UCSD-AML1 (cell line): ENCODE results near the gene GGNBP2.
A peak's percentile ranks its signal among the peaks of the same experiment; 100 is the strongest.
"Not testable (repeated sequence)": the region's sequence is repeated elsewhere in the genome, so short reads cannot be mapped to it uniquely, and the experiment has no call there.

Experiments used
- DNase-seq: peaks from one replicate; lab custom pipeline; 2025; ENCODE audit not compliant: unreplicated experiment; lab: John Stamatoyannopoulos, UW

GGNBP2 gene

GRCh38 chr17:36599546-36600250, 55.0 kb downstream of the GGNBP2 start:
- no peak for DNase-seq

- peak; percentile 34 for DNase-seq
Measured at GRCh38 chr17:36600465-36600864, 55.7 kb downstream of the GGNBP2 start.

- DNase-seq = no peak
Measured at GRCh38 chr17:36600936-36601302, 56.2 kb downstream of the GGNBP2 start.

- DNase-seq = peak; percentile 95
Measured at GRCh38 chr17:36601303-36602029, 56.7 kb downstream of the GGNBP2 start, which contains the start of gene MRM1. Gene MRM1, plus strand, starts transcription at chr17:36601583. Its CDS starts 228 bp downstream, at chr17:36601811.

- no peak for DNase-seq
Measured at GRCh38 chr17:36602030-36602748, 57.5 kb downstream of the GGNBP2 start.

DNA sequence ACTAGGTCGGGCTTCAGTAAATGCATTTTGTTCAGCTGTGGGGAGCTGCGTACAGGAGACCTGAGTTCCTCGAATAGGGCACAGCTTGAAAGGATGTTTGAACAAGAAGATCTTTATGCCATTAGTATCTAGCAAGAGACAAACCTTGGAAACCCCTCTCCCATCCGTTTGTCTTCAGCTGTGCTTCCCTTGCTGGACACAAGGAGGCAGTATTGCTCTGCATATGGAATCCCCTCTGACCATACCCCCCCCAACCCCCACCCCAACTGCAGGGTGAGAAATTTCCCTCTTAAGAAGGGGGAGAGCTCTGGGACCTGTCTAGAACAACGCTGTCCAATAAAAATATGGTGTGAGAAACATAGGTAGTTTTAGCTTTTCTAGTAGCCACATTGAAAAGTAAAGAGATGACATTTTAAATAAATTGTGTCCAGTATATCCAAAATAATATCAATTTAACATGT, 58.2 kb downstream of the GGNBP2 start:
- peak; percentile 52 for DNase-seq

- not testable (repeated sequence) for DNase-seq
Measured at GRCh38 chr17:36605028-36605427, 60.3 kb downstream of the GGNBP2 start.

DNA sequence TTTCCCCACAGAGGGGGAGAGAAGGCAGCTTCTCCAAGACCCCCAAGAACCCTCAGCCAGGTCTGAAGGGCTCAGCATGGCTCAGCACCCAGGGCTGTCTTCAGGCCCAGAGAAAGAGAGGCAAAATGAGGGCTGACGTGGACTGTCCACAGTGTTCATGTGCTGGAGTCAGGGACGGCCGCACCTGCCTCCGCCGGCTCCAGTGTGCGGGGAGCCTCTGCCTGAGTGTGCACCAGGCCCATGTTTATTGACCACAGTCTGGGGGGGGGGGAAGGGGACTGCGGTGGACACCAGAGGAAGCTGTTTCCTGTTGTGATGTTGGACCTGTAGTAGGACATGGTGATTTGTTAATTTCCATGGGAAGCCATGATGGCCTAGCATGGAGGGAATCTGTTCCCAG, 63.6 kb downstream of the GGNBP2 start:
- DNase-seq = no peak

DNA sequence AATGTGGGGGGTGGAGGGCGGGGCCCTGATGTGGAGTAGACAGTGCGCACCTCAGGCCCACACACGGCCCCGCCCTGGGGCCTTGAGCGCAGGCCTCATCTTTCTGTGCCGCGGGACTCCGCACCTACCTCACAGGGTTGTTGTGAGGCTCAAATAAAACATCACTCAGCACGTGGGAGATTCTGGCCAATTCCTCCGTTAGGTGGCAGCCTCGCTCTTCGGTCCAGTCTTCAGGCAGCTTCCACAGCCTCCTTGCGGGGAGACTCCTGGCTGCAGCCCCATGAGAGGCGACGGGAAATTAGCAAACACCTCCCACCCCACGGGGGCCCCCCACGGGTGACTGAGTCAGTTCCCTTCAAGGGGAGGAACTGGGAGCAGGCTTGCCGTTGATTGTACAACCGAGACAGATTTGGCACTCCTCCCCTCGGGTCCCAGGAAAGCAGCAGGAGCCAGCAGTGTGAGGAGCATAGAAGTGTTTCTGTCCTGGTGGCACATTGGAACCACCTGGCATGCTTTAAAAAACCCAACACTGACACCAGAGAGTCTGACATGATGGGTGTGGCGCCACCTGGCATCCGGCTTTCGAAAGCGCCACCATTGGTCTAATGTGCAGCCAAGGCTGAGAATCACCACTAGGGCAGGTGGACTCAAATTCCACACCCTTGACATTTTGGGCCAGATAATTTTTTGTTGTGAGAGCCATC, 64.2 kb downstream of the GGNBP2 start:
- DNase-seq = peak; percentile 22

DNA sequence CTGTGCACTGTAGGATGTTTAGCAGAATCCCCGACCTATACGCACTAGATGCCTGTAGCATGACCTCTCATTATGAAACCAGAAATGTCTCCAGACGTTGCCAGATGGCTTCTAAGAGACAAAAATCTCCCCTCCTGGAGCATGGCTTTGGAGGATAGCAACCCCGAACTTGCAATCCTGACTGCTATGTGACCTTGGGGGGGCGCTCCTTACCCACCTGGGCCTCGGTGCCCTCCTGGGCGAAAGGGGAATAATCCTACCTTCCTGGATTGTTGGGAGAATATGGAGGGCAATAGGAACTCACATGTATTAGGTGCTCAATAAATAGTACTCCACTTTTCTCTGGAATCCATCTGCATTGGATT, 64.8 kb downstream of the GGNBP2 start:
- DNase-seq = no peak

GRCh38 chr17:36610474-36610873, 65.8 kb downstream of the GGNBP2 start:
- no peak for DNase-seq

DNA sequence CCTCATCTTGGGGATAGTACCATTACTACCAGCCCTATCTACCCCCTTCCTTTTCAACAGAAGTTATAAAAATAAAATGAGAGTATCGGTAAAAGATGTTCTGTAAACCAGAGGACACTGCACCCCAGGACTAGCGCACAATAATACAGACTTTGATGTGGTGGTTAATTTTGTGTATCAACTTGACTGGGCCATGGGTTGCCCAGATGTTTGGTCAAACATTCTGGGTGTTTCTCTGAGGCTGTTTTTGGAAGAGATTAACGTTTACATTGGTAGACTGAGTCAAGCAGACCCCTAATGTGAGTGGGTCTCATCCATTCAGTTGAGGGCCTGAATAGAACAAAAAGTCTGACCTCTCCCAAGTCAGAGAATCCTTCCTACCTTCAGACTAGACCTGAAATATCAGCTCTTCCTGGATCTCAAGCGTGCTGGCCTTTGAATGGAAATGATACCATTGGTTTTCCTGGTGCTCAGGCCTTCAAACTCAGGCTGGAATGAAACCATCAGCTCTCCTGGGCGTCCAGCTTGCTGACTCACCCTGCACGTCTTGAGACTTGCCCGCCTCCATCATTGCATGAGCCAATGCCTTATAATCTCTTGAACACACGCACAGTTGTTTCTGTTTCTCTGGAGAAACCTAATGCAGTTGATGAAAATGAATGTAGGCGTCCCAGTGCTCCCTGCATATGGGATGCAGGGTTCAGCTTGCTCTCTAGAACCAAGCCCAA, 66.8 kb downstream of the GGNBP2 start:
- DNase-seq = no peak

DNA sequence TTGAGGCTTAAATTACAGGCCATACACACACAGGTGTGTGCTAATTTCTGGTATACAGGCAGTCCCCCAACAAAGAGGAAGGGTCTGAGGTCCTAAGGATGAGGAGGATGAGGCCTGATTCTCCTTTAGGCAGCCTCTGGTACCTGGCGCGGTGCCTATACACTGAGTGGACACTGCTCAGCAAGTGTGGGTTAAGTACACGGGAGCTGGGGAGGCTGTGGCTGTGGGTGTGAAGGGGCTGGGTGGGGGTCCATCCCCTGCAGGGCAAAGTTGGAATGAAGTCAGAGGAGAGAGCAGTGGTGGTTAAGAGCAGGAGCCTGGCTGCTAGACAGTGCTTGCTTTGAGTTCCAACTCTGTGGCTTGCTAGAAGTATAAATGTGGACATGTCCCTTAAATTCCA, 67.6 kb downstream of the GGNBP2 start:
- DNase-seq = no peak

DNA sequence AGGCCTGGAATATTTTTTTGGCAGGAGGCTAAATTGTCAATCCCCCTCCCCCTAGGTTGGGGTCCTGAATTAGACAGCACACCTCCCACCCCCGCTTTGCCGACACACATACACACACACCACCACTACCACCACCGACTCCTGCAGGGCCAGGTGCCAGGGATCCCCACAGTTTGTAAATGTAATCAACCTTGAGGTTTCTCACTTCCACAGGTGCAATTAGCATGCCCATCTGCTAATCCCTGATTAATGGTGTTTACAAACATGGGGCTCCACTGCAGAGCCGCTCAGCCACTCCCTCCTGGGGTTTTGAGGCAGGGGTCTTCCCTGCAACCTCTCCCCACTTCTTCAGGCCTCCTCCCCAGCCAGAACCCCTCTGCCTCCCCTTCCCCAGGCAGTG, 68.4 kb downstream of the GGNBP2 start:
- no peak for DNase-seq

DNA sequence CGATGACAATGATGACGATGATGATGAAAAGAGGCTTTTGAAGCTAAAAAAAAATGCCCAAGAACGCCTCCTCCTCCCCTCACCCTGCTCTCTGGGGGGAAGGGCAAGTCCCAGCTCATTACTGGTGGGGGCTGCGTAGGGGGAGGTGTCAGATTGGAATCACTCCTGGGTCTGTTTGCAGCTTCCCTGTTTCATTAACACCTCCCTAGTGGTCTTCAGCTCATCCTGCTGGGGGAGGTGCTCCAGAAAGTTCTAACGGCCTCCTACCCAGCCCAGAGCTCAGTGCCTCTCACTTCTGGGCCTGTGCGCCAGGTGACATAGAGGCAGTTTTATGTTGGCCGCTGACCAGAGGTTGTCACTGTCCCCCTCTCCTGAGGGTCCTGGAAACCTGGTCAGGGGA, 69.4 kb downstream of the GGNBP2 start:
- DNase-seq = no peak

- DNase-seq = no peak
Measured at GRCh38 chr17:36614933-36615332, 70.2 kb downstream of the GGNBP2 start.

DNA sequence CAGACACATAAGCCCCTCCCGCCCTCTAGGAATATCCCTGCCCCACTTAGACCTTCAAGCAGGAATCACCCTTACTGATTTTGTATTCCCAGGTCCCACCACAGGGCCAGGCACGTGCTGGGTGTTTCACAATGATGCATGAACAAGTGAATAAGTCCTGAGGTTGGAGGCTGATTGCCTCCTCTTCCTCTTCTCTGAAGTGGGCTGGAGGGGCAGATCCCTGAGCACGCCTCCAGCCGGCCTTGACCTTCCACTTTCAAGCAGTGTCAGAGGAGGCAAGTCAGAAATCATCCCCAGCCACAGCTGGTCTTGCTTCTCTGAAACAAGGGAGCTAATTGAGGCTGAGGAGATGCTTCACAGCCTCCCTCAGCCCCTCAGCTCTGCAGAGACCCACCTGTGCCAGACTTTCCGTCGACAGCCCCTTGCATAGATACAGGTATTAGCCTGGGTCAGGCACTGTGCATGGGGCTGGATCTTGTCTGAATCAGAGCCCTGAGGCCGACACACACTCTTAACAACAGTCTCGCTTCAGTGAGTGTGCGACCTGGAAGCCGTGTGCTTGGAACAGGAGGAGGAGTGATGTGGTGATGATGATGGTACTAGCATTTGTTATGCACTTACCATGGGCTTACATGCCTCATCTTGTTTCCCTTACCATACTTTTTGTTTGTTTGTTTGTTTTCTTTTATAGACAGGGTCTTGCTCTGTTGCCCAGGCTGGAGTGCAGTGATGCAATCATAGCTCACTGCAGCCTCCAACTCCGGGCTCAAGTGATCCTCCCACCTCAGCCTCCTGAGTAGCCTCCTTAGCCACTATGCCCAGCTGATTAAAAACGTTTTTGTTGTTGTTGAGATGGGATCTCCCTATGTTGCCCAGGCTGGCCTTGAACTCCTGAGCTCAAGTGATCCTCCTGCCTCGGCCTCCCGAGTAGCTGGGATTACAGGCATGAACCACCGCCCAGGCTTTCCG, 71.6 kb downstream of the GGNBP2 start:
- no peak for DNase-seq

DNA sequence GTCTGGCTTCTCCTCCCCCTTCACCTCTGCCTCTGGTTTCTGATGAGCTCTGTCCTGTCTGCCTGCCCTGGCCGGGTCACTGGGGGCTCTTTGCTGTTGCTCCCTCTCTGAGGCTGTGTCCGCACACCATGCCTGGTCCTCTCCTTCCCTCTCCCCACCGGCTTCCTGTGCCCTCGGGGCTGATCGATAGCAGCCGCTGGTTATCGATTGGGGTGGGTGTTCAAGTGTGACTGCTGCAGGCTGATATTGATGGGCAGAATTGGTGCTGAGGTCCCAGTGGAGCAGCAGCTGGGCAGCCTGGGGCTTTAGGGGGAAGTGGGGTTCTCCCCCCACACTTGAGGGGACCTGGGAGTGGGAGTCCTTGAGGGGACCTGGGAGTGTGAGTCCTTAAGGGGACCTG, 73.1 kb downstream of the GGNBP2 start:
- no peak for DNase-seq

DNA sequence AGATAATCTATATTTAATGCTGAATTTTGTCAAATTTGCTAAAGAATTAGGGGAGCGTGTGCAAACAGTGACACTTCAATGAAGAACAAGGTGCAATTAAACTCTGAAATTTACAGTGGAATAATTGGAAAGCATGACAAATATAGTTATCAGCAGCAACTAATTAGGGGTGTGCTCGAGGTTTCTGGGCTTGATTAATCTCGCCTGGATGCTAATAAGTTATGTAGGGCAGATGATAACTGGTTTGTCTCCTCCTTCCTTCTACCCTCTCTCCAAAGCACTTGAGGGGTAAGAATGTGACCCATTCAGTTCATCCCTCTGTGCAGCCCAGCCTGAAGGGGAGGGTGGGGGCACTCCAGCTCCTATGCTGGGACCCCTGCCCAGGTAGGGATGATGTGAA, 78.6 kb downstream of the GGNBP2 start:
- DNase-seq = no peak

DNA sequence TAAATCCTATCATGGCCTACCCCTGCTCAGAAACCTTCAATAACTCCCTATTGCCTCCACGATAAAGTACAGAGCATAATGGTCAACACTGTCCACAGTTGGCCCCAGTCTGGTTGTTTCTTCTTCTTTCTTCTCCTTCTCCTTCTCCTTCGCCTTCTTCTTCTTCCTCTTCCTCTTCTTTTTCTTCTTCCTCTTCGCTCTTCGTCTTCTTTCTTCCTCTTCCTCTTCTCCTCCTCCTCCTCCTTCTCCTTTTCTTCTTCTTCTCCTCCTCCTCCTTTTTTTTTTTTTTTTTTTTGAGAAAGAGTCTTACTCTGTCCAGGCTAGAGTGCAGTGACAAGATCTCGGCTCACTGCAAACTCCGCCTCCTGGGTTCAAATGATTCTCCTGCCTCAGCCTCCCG, 80.5 kb downstream of the GGNBP2 start:
- DNase-seq = no peak
